Osteocyte (in vitro differentiated cells): ENCODE data around the gene OAS1. TPM values are rescaled to one million over a fixed set of nuclear protein-coding genes. Genes with fewer than 3 reads are reported as not detected.
A peak's percentile ranks its signal among the peaks of the same experiment; 100 is the strongest.

Experiments
- DNase-seq: peaks from one replicate; pipeline ENCODE4 v3.0.0; 2021; ENCODE audit warnings: mixed read lengths; ENCODE audit not compliant: unreplicated experiment; ENCODE audit errors: extremely low spot score
- H3K27ac Mint-ChIP-seq: one replicate; pipeline ENCODE4 v1.8.0; 2021; ENCODE audit warnings: mild to moderate bottlenecking, mixed read lengths; ENCODE audit not compliant: unreplicated experiment
- H3K27me3 Mint-ChIP-seq: one replicate; pipeline ENCODE4 v1.8.0; 2021; ENCODE audit warnings: mixed read lengths; ENCODE audit not compliant: unreplicated experiment
- H3K36me3 Mint-ChIP-seq: one replicate; pipeline ENCODE4 v1.8.0; 2021; ENCODE audit warnings: mixed read lengths; ENCODE audit not compliant: unreplicated experiment
- H3K4me1 Mint-ChIP-seq: one replicate; pipeline ENCODE4 v1.8.0; 2021; ENCODE audit warnings: mixed read lengths; ENCODE audit not compliant: unreplicated experiment
- H3K4me3 Mint-ChIP-seq: one replicate; pipeline ENCODE4 v1.8.0; 2021; ENCODE audit warnings: mild to moderate bottlenecking, moderate library complexity, mixed read lengths; ENCODE audit not compliant: unreplicated experiment
- H3K9me3 Mint-ChIP-seq: one replicate; pipeline ENCODE4 v1.8.0; 2021; ENCODE audit warnings: mixed read lengths; ENCODE audit not compliant: unreplicated experiment
- total RNA-seq: library from RNA; stranded (reverse); gene quantifications from 2 replicates; pipeline ENCODE4 v1.2.1, GENCODE V29; 2021
- TF ChIP-seq, protein P1 (sequence below): fragments of 200-600 bp; sonication (generic); IDR thresholded peaks from 2 replicates; pipeline ENCODE4 v1.5.0; 2021; ENCODE audit warnings: antibody characterized with exemption, mild to moderate bottlenecking, moderate library complexity

The OAS1 gene
- total RNA-seq, 1 donor from 2014 or later: 0.48 TPM

DNA sequence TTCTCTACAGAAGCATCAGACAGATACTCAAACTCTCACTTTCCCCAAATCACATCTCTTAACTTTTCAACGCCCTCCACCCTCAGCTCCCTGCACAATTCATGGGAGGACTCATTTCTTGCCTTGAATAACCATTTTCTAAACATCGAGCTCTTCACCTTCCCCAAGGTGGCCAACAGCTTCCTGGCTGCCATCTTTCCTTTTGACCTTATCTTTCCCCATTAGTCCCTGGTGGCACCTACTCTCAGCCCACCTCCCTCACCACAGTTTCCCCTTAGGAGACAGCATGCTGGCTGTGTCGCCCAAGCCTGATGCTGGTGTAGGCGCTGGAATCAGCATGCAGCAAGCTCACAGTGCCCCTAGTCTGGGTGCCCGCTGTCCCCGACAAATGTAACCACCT is 8.4 kb upstream of the OAS1 start:
- Mint-ChIP-seq H3K4me1 (peaks cover under 1% of the 10 kb centered on the region), H3K4me3 (no peak overlapping the region), H3K27ac (no peak overlapping the region), H3K36me3 (no peaks in the 10 kb centered on the region), H3K9me3 (no peaks in the 10 kb centered on the region), H3K27me3 (no peaks in the 10 kb centered on the region)
- DNase-seq: peak; percentile 78
- TF ChIP-seq, protein P1, sequence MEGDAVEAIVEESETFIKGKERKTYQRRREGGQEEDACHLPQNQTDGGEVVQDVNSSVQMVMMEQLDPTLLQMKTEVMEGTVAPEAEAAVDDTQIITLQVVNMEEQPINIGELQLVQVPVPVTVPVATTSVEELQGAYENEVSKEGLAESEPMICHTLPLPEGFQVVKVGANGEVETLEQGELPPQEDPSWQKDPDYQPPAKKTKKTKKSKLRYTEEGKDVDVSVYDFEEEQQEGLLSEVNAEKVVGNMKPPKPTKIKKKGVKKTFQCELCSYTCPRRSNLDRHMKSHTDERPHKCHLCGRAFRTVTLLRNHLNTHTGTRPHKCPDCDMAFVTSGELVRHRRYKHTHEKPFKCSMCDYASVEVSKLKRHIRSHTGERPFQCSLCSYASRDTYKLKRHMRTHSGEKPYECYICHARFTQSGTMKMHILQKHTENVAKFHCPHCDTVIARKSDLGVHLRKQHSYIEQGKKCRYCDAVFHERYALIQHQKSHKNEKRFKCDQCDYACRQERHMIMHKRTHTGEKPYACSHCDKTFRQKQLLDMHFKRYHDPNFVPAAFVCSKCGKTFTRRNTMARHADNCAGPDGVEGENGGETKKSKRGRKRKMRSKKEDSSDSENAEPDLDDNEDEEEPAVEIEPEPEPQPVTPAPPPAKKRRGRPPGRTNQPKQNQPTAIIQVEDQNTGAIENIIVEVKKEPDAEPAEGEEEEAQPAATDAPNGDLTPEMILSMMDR: no peak

GRCh38 chr12:112900298-112901145 is 6.2 kb upstream of the OAS1 start:
- no peak for DNase-seq

GRCh38 chr12:112901271-112901670 is 5.5 kb upstream of the OAS1 start:
- Mint-ChIP-seq H3K27ac (no peak overlapping the region), H3K4me1 (peaks cover 14% of the 10 kb centered on the region), H3K4me3 (no peak overlapping the region), H3K27me3 (no peaks in the 10 kb centered on the region), H3K36me3 (no peaks in the 10 kb centered on the region), H3K9me3 (no peaks in the 10 kb centered on the region)
- TF ChIP-seq, protein P1: no peak
- no peak for DNase-seq

More at GRCh38 chr12:112900298-112901145, 6.2 kb upstream of the OAS1 start:
- TF ChIP-seq, protein P1: peak; percentile 56
- Mint-ChIP-seq H3K27me3 (no peaks in the 10 kb centered on the region), H3K4me3 (no peak overlapping the region), H3K4me1 (peaks cover 13% of the 10 kb centered on the region), H3K36me3 (no peaks in the 10 kb centered on the region), H3K9me3 (no peaks in the 10 kb centered on the region), H3K27ac (no peak overlapping the region)

GRCh38 chr12:112904571-112904970 is 2.2 kb upstream of the OAS1 start:
- Mint-ChIP-seq H3K27me3 (peaks cover 2% of the 10 kb centered on the region), H3K36me3 (no peaks in the 10 kb centered on the region), H3K27ac (no peak overlapping the region), H3K4me3 (no peak overlapping the region), H3K4me1 (peaks cover 21% of the 10 kb centered on the region), H3K9me3 (no peaks in the 10 kb centered on the region)
- TF ChIP-seq, protein P1: no peak
- DNase-seq: no peak

DNA sequence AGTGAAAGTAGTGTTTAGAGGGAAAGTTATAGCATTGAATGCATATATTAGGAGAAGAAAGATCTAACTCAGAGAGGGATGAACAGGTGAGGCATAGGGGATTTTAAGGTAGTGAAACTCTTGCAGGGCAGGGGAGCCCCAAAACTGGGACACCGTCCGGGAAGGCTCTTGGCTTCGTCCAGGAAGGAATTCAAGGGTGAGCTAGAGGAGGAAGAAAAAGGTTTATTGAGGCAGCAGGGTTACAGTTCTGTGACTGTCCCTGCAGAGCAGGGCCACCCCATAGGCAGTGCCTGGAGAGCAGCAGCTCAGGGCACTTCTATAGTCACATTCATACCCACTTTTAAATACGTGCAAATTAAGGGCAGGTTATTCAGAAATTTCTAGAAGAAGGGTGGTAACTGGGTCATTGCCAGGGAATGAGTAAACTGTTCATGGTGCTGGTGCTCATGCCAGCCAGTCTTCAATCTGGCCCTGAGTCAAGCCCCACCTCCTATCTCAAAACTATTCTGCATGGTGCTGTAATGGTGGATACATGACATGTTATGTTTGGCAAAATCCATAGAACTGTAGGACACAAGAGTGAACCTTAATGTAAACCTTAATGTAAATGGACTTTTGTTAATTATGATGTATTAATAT is 1.2 kb upstream of the OAS1 start:
- Mint-ChIP-seq H3K4me1 (peaks cover 21% of the 10 kb centered on the region), H3K27ac (no peak overlapping the region), H3K4me3 (no peak overlapping the region), H3K9me3 (peaks cover 4% of the 10 kb centered on the region), H3K36me3 (no peaks in the 10 kb centered on the region), H3K27me3 (peaks cover 2% of the 10 kb centered on the region)
- DNase-seq: peak; percentile 65
- TF ChIP-seq, protein P1: no peak
